HG03139 (cell line): Measurements from ENCODE around the gene SH2D2A.

Source experiments
- ATAC-seq: cut with Tn5 transposase; IDR thresholded peaks from one replicate; pipeline ENCODE4 v1.9.1; 2021; ENCODE audit not compliant: unreplicated experiment

Gene SH2D2A

GRCh38 chr1:156823210-156823790 is 6.7 kb upstream of the SH2D2A start:
- no peak for ATAC-seq

- no peak for ATAC-seq
Observed at GRCh38 chr1:156822680-156823079, 6.0 kb upstream of the SH2D2A start.

GRCh38 chr1:156821801-156822200 is 5.2 kb upstream of the SH2D2A start:
- ATAC-seq: no peak

GRCh38 chr1:156815961-156816422 is 656 bp downstream of the SH2D2A start:
- no peak for ATAC-seq

- no peak for ATAC-seq
Observed at GRCh38 chr1:156815307-156815826, 1.3 kb downstream of the SH2D2A start.

- no peak for ATAC-seq
Observed at GRCh38 chr1:156814571-156815260, 1.9 kb downstream of the SH2D2A start.

GRCh38 chr1:156813750-156814570 is 2.7 kb downstream of the SH2D2A start:
- no peak for ATAC-seq

- ATAC-seq: no peak
Observed at GRCh38 chr1:156813298-156813697, 3.4 kb downstream of the SH2D2A start.

GRCh38 chr1:156812293-156812990 is 4.2 kb downstream of the SH2D2A start:
- no peak for ATAC-seq

GRCh38 chr1:156811168-156811567 is 5.5 kb downstream of the SH2D2A start:
- ATAC-seq: no peak

GRCh38 chr1:156809711-156810366 is 6.8 kb downstream of the SH2D2A start:
- ATAC-seq: no peak

GRCh38 chr1:156809281-156809680 is 7.4 kb downstream of the SH2D2A start:
- no peak for ATAC-seq

GRCh38 chr1:156808186-156809030 is 8.2 kb downstream of the SH2D2A start:
- no peak for ATAC-seq

- no peak for ATAC-seq
Observed at GRCh38 chr1:156807627-156808026, 9.0 kb downstream of the SH2D2A start.

GRCh38 chr1:156806512-156807440 is 9.9 kb downstream of the SH2D2A start:
- ATAC-seq: no peak

- no peak for ATAC-seq
Observed at GRCh38 chr1:156805766-156806511, 10.7 kb downstream of the SH2D2A start.

- no peak for ATAC-seq
Observed at GRCh38 chr1:156804572-156805243, 11.9 kb downstream of the SH2D2A start.
